ENCODE results near the gene MAP3K2.
"Not testable (repeated sequence)": the region's sequence is repeated elsewhere in the genome, so short reads cannot be mapped to it uniquely, and the experiment has no call there.

MAP3K2 gene

GRCh38 chr2:127379712-127380355 lies 7.9 kb downstream of the MAP3K2 start:
- no peak for DNase-seq

GRCh38 chr2:127378720-127379119 lies 9.1 kb downstream of the MAP3K2 start:
- DNase-seq, result no peak

GRCh38 chr2:127377262-127377661 lies 10.5 kb downstream of the MAP3K2 start:
- no peak for DNase-seq

GRCh38 chr2:127376257-127376656 lies 11.5 kb downstream of the MAP3K2 start:
- no peak for DNase-seq

GRCh38 chr2:127373362-127374083 lies 14.3 kb downstream of the MAP3K2 start:
- DNase-seq, result no peak

- DNase-seq, result no peak
Observed at GRCh38 chr2:127371037-127371436, 16.7 kb downstream of the MAP3K2 start.

- DNase-seq, result no peak
Observed at GRCh38 chr2:127370010-127370409, 17.8 kb downstream of the MAP3K2 start.

- DNase-seq, result no peak
Observed at GRCh38 chr2:127365211-127365643, 22.5 kb downstream of the MAP3K2 start.

GRCh38 chr2:127362971-127363370 lies 24.8 kb downstream of the MAP3K2 start:
- DNase-seq, result no peak

- DNase-seq, result no peak
Observed at GRCh38 chr2:127361929-127362885, 25.6 kb downstream of the MAP3K2 start.

GRCh38 chr2:127360242-127360641 lies 27.5 kb downstream of the MAP3K2 start:
- DNase-seq, result no peak

GRCh38 chr2:127359520-127359919 lies 28.3 kb downstream of the MAP3K2 start:
- no peak for DNase-seq

- DNase-seq, result no peak
Observed at GRCh38 chr2:127358971-127359370, 28.8 kb downstream of the MAP3K2 start.

GRCh38 chr2:127358044-127358443 lies 29.7 kb downstream of the MAP3K2 start:
- DNase-seq, result no peak

- no peak for DNase-seq
Observed at GRCh38 chr2:127357591-127357990, 30.2 kb downstream of the MAP3K2 start.

GRCh38 chr2:127356531-127356930 lies 31.2 kb downstream of the MAP3K2 start:
- no peak for DNase-seq

GRCh38 chr2:127355407-127356008 lies 32.3 kb downstream of the MAP3K2 start:
- DNase-seq, result no peak

- DNase-seq, result not testable (repeated sequence)
Observed at GRCh38 chr2:127353873-127354676, 33.7 kb downstream of the MAP3K2 start.

- DNase-seq, result not testable (repeated sequence)
Observed at GRCh38 chr2:127353223-127353622, 34.6 kb downstream of the MAP3K2 start.

GRCh38 chr2:127351603-127352002 lies 36.2 kb downstream of the MAP3K2 start:
- no peak for DNase-seq

- DNase-seq, result no peak
Observed at GRCh38 chr2:127348426-127349000, 39.3 kb downstream of the MAP3K2 start.

Data from amniotic stem cell (primary cell).